K562 (cell line): ENCODE measurements around the gene TRIM69. TPM values are rescaled to one million over a fixed set of nuclear protein-coding genes. Genes with fewer than 3 reads are reported as not detected.
A peak's percentile ranks its signal among the peaks of the same experiment; 100 is the strongest.

Source experiments
- ATAC-seq: fragments of 200-7000 bp; cut with Tn5 transposase; 3 replicates; pipeline ENCODE4 v1.9.1; 2020; ENCODE audit warnings: moderate library complexity
- BruUV-seq: library from RNA; stranded (reverse); fragments of 400-500 nt; replicated peaks from 2 replicates; lab custom pipeline; 2021; lab: Mats Ljungman, UMichigan
- CTCF ChIA-PET: fragments of 300-600 bp; formaldehyde crosslinking; extraction: SDS; loops from one replicate; lab custom pipeline; 2021; ENCODE audit warnings: low intra/inter-chr PET ratio; lab: Yijun Ruan, JAX
- POLR2A ChIA-PET: fragments of 300-600, 350-650 bp; sonication (Branson Sonifier 250); formaldehyde crosslinking; extraction: SDS; loops from one replicate; lab custom pipeline; 2021; ENCODE audit warnings: antibody characterized with exemption, inconsistent platforms; lab: Yijun Ruan, JAX
- DNase-seq, 4 experiments: peaks; one replicate each; pipeline versions ENCODE4 v3.0.0 to v3.0.0-alpha.2; 2011 to 2018; ENCODE audit warnings: low spot score in 3 of 4, mixed read lengths in 3 of 4; ENCODE audit errors: extremely low read depth in 1 of 4
- FAIRE-seq: peaks from 2 replicates; lab custom pipeline; 2011; peaks lifted over from hg19 to GRCh38; lab: Jason Lieb, UNC
- H2AFZ ChIP-seq: 2 replicates; pipeline ENCODE4 v1.6.0; 2011; ENCODE audit warnings: low read depth, low read length, control low read depth, inconsistent platforms
- H3K27ac ChIP-seq: fragments of 200-600 bp; 3 replicates; pipeline ENCODE4 v1.8.0; 2011; ENCODE audit warnings: low read depth, mild to moderate bottlenecking, control low read depth, inconsistent platforms, low read length, moderate library complexity, mixed read lengths; ENCODE audit errors: extremely low read depth
- H3K27me3 ChIP-seq, 2 experiments: fragments of 300-600 bp in 1 of 2; 2 replicates in 1 of 2; 3 replicates in 1 of 2; pipeline versions ENCODE4 v1.6.0 to v1.8.0; 2011; ENCODE audit warnings: inconsistent platforms in 2 of 2, low read length in 2 of 2, mild to moderate bottlenecking in 1 of 2, mixed read lengths in 1 of 2, moderate library complexity in 1 of 2; ENCODE audit not compliant: control insufficient read depth in 2 of 2, insufficient read depth in 2 of 2
- H3K36me3 ChIP-seq: fragments of 300-600 bp; 3 replicates; pipeline ENCODE4 v1.8.0; 2011; ENCODE audit warnings: mild to moderate bottlenecking, low read length, inconsistent platforms; ENCODE audit not compliant: control insufficient read depth, insufficient read depth
- H3K4me1 ChIP-seq, 2 experiments: fragments of 200-600 bp in 1 of 2; replicated peaks in 1 of 2; 2 replicates in 1 of 2; 3 replicates in 1 of 2; pipeline versions ENCODE4 v1.5.1 to v1.8.0; 2011; ENCODE audit warnings: inconsistent platforms in 2 of 2, low read length in 2 of 2, mild to moderate bottlenecking in 1 of 2, mixed read lengths in 1 of 2, moderate library complexity in 1 of 2; ENCODE audit not compliant: control insufficient read depth in 2 of 2, insufficient read depth in 2 of 2
- H3K4me2 ChIP-seq: 2 replicates; pipeline ENCODE4 v1.6.1; 2011; ENCODE audit warnings: low read length, control low read depth, inconsistent platforms, mixed read lengths; ENCODE audit not compliant: insufficient read depth
- H3K4me3 ChIP-seq: fragments of 200-600 bp; sonication (generic), shearing (Covaris generic); 2 replicates; pipeline ENCODE4 v1.5.1; 2016; ENCODE audit warnings: control low read depth, inconsistent platforms
- H3K79me2 ChIP-seq: fragments of 200-600 bp; 3 replicates; pipeline ENCODE4 v1.8.0; 2011; ENCODE audit warnings: low read length, inconsistent platforms; ENCODE audit not compliant: control insufficient read depth, insufficient read depth
- H3K9ac ChIP-seq, 2 experiments: 2 replicates each; pipeline versions ENCODE4 v1.6.0 to v1.6.1; 2011; ENCODE audit warnings: low read depth in 2 of 2, low read length in 2 of 2, control low read depth in 1 of 2, inconsistent platforms in 1 of 2, mild to moderate bottlenecking in 1 of 2, mixed read lengths in 1 of 2; ENCODE audit not compliant: insufficient read depth in 1 of 2
- H3K9me1 ChIP-seq: one replicate; pipeline ENCODE4 v1.6.0; 2011; ENCODE audit warnings: inconsistent platforms, mild to moderate bottlenecking, low read length, moderate library complexity; ENCODE audit not compliant: control insufficient read depth, insufficient read depth
- H3K9me3 ChIP-seq: replicated peaks from 2 replicates; pipeline ENCODE4 v1.5.1; 2011; ENCODE audit warnings: low read depth, low read length, inconsistent platforms; ENCODE audit not compliant: control insufficient read depth, insufficient read depth
- H4K20me1 ChIP-seq: replicated peaks from 2 replicates; pipeline ENCODE4 v1.6.1; 2011; ENCODE audit warnings: low read length, inconsistent platforms, mixed read lengths; ENCODE audit not compliant: control insufficient read depth, insufficient read depth
- DNMT1 ChIP-seq: fragments of 450-650 bp; IDR thresholded peaks from 2 replicates; pipeline ENCODE4 v1.6.1; 2016; ENCODE audit warnings: antibody characterized with exemption, mild to moderate bottlenecking
- SIN3B ChIP-seq: fragments of 450-650 bp; IDR thresholded peaks from 2 replicates; pipeline ENCODE4 v1.6.1; 2017; ENCODE audit warnings: low read depth, mild to moderate bottlenecking, moderate library complexity
- YY1 ChIP-seq, 3 experiments: IDR thresholded peaks; 2 replicates each; pipeline ENCODE4 v1.6.1; 2011; ENCODE audit warnings: low read length in 2 of 3, mild to moderate bottlenecking in 2 of 3, moderate library complexity in 2 of 3, borderline replicate concordance in 1 of 3, control low read depth in 1 of 3, low read depth in 1 of 3; ENCODE audit not compliant: insufficient read depth in 3 of 3, insufficient replicate concordance in 2 of 3, control insufficient read depth in 1 of 3, insufficient read length in 1 of 3; ENCODE audit errors: extremely low read depth in 1 of 3
- WGBS: fragments of 100-300 bp; shearing (Covaris generic); methylation state at CpG from one replicate; pipeline ENCODE4 v1.1.6; 2016; ENCODE audit warnings: low coverage, mixed read lengths; ENCODE audit not compliant: insufficient coverage; ENCODE audit errors: missing lambda C conversion rate; 5-methylcytosine and 5-hydroxymethylcytosine counted together
- in situ Hi-C: fragments of 300-500 bp; cut with MboI; formaldehyde crosslinking; loops from 4 replicates; pipeline ENCODE4 v1.15.0; 2018; ENCODE audit warnings: inconsistent platforms, mixed read lengths
- intact Hi-C: fragments of 100-400 bp; cut with micrococcal nuclease; formaldehyde crosslinking; loops from 2 replicates; pipeline ENCODE4 v1.14.2; 2022
- polyA plus RNA-seq, 8 experiments: library from polyadenylated mRNA; depleted of rRNA in 4 of 8; stranded (reverse) in 5 of 8; unstranded in 3 of 8; fragments of >200 nt; fragmentation: Nextera tagmentation in 2 of 8; fragmentation: Illumina TruSeq in 1 of 8; extraction: Ambion mirVana in 2 of 8; extraction: Trizol in 1 of 8; gene quantifications; 2 replicates each; pipeline versions ENCODE4 v1.2.1 to v1.2.3, GENCODE V29; 2011 to 2014; ENCODE audit warnings: inconsistent platforms in 1 of 8, missing spikeins in 1 of 8
- total RNA-seq, 7 experiments: library from RNA; depleted of rRNA in 6 of 7; stranded (reverse); fragments of >200 nt in 6 of 7; fragmentation: Illumina TruSeq in 2 of 7; extraction: Trizol in 2 of 7; gene quantifications; 2 replicates each; pipeline versions ENCODE4 v1.2.1 to v1.2.3, GENCODE V29; 2011 to 2021; ENCODE audit warnings: low replicate concordance in 1 of 7

The TRIM69 gene
- total and polyA plus RNA-seq, 9 of the 15 experiments (the other 6 are each of a cell fraction or from before 2014, with no cell fraction given), result 1.0 to 4.3 (median 2.3) TPM

GRCh38 chr15:44694416-44694815 lies 41.9 kb upstream of the TRIM69 start (continued):
- TF ChIP-seq SIN3B, result no peak
- TF ChIP-seq, all 486 proteins: peak for 0

GRCh38 chr15:44695294-44695693 lies 41.0 kb upstream of the TRIM69 start:
- DNase-seq (no peak), ATAC-seq (peak; percentile 43; the same call in 2 of the 3 replicates), FAIRE-seq (peak; percentile 58)
- Histone ChIP-seq H3K27me3 (no peaks in the 10 kb centered on the region), H3K4me2 (0 out of 2 replicates have a peak overlapping the region, but pooled peaks have one; percentile 10), H3K9me1 (no peaks in the 10 kb centered on the region), H3K36me3 (no peaks in the 10 kb centered on the region), H3K4me1 (no peaks in the 10 kb centered on the region), H2AFZ (peak overlapping the region; percentile 75), H3K9me3 (no peaks in the 10 kb centered on the region), H3K9ac (no peak overlapping the region), H3K79me2 (no peaks in the 10 kb centered on the region), H4K20me1 (no peaks in the 10 kb centered on the region), H3K27ac (no peak overlapping the region), H3K4me3 (no peak overlapping the region)
- ChIA-PET POLR2A (interaction anchor here (0.7 to 1.9 kb wide), 3 partner anchors 15 to 97 kb away, joined by 3 to 7 read pairs (median 6); partner anchors contain the start of gene B2M), CTCF (no interaction called here)
- BruUV-seq, result no TSS peak
- 40% methylated on average over 3 of the region's 3 CpGs for WGBS
- intact Hi-C loops (no loop called here), in situ Hi-C loops (no loop called here)
- TF ChIP-seq DNMT1 (no peak), YY1 (IDR thresholded peaks at IDR 0.05; ENCODE audit: borderline replicate concordance in 1 of 3, control insufficient read depth in 1 of 3, extremely low read depth in 1 of 3, insufficient read depth in 3 of 3, insufficient read length in 1 of 3, insufficient replicate concordance in 2 of 3, low read depth in 1 of 3, low read length in 2 of 3) (peak in 1 of 3 experiments; percentile 77)
